IMR-90 (cell line): ENCODE data around the gene EID3. TPM values are rescaled to one million over a fixed set of nuclear protein-coding genes. Genes with fewer than 3 reads are reported as not detected.

ENCODE experiments used
- ATAC-seq: fragments of 200-7000 bp; cut with Tn5 transposase; 2 replicates; pipeline ENCODE4 v1.9.1; 2020; ENCODE audit warnings: low read depth, mild to moderate bottlenecking, moderate library complexity
- BruUV-seq: library from RNA; stranded (reverse); fragments of 400-500 nt; replicated peaks from 2 replicates; lab custom pipeline; 2021; lab: Mats Ljungman, UMichigan
- CTCF ChIA-PET: fragments of 300-600 bp; formaldehyde crosslinking; extraction: SDS; loops from one replicate; lab custom pipeline; 2021; ENCODE audit warnings: antibody characterized with exemption; lab: Yijun Ruan, JAX
- POLR2A ChIA-PET: fragments of 300-600 bp; sonication (Branson Sonifier 250); formaldehyde crosslinking; loops from one replicate; lab custom pipeline; 2022; ENCODE audit warnings: antibody characterized with exemption; ENCODE audit not compliant: unreplicated experiment; lab: Charles Lee
- DNase-seq: peaks from one replicate; pipeline ENCODE4 v3.0.0; 2013
- H2AFZ ChIP-seq: replicated peaks from 2 replicates; pipeline ENCODE3; 2013; ENCODE audit warnings: low read length, mild to moderate bottlenecking; ENCODE audit not compliant: poor library complexity
- H2AK5ac ChIP-seq: 2 replicates; pipeline ENCODE4 v1.6.1; 2013; ENCODE audit warnings: low read depth, low read length, inconsistent platforms
- H2AK9ac ChIP-seq: replicated peaks from 2 replicates; pipeline ENCODE3; 2013; ENCODE audit warnings: mild to moderate bottlenecking, low read depth, low read length, moderate library complexity; ENCODE audit not compliant: poor library complexity
- H2BK120ac ChIP-seq: 2 replicates; pipeline ENCODE4 v1.6.1; 2013; ENCODE audit warnings: low read depth, low read length, inconsistent platforms
- H2BK15ac ChIP-seq: 3 replicates; pipeline ENCODE4 v1.6.1; 2013; ENCODE audit warnings: low read depth, low read length, inconsistent platforms
- H2BK20ac ChIP-seq: 2 replicates; pipeline ENCODE4 v1.6.1; 2013; ENCODE audit warnings: low read depth, mild to moderate bottlenecking, inconsistent platforms, low read length, moderate library complexity
- H2BK5ac ChIP-seq: 2 replicates; pipeline ENCODE4 v1.6.1; 2013; ENCODE audit warnings: mild to moderate bottlenecking, low read depth, low read length, inconsistent platforms; ENCODE audit not compliant: poor library complexity, severe bottlenecking
- H3K14ac ChIP-seq: replicated peaks from 2 replicates; pipeline ENCODE4 v1.6.1; 2013; ENCODE audit warnings: low read depth, low read length, inconsistent platforms
- H3K18ac ChIP-seq: 2 replicates; pipeline ENCODE4 v1.6.1; 2013; ENCODE audit warnings: low read depth, low read length, control low read depth
- H3K23ac ChIP-seq: 2 replicates; pipeline ENCODE4 v1.6.1; 2013; ENCODE audit warnings: low read depth, low read length, inconsistent platforms
- H3K27ac ChIP-seq: 2 replicates; pipeline ENCODE4 v1.5.1; 2013; ENCODE audit warnings: mild to moderate bottlenecking, control low read depth, low read length; ENCODE audit not compliant: insufficient read depth
- H3K27me3 ChIP-seq: 2 replicates; pipeline ENCODE4 v1.6.1; 2013; ENCODE audit warnings: low read length; ENCODE audit not compliant: control insufficient read depth, insufficient read depth
- H3K36me3 ChIP-seq: 2 replicates; pipeline ENCODE4 v1.6.1; 2013; ENCODE audit warnings: low read length, mixed read lengths; ENCODE audit not compliant: control insufficient read depth, insufficient read depth
- H3K4ac ChIP-seq: 2 replicates; pipeline ENCODE4 v1.6.1; 2013; ENCODE audit warnings: low read depth, low read length, inconsistent platforms
- H3K4me1 ChIP-seq: 2 replicates; pipeline ENCODE4 v1.6.1; 2013; ENCODE audit warnings: low read length, mixed read lengths; ENCODE audit not compliant: control insufficient read depth, insufficient read depth
- H3K4me2 ChIP-seq: 2 replicates; pipeline ENCODE4 v1.6.1; 2013; ENCODE audit warnings: low read depth, mild to moderate bottlenecking, control low read depth, low read length, moderate library complexity
- H3K4me3 ChIP-seq: 2 replicates; pipeline ENCODE4 v1.5.1; 2013; ENCODE audit warnings: low read depth, mild to moderate bottlenecking, control low read depth, low read length, moderate library complexity; ENCODE audit not compliant: insufficient read depth
- H3K56ac ChIP-seq: 2 replicates; pipeline ENCODE4 v1.6.1; 2013; ENCODE audit warnings: low read length, inconsistent platforms; ENCODE audit not compliant: insufficient read depth; ENCODE audit errors: extremely low read depth
- H3K79me1 ChIP-seq, 2 experiments: 2 replicates each; pipeline ENCODE4 v1.6.1; 2013; ENCODE audit warnings: low read length in 2 of 2, inconsistent platforms in 1 of 2, low read depth in 1 of 2
- H3K9ac ChIP-seq: 2 replicates; pipeline ENCODE4 v1.6.1; 2013; ENCODE audit warnings: low read depth, low read length, control low read depth
- H3K9me1 ChIP-seq: 2 replicates; pipeline ENCODE4 v1.6.1; 2013; ENCODE audit warnings: low read length, inconsistent platforms; ENCODE audit not compliant: insufficient read depth
- H3K9me3 ChIP-seq: 2 replicates; pipeline ENCODE4 v1.6.1; 2013; ENCODE audit warnings: low read length; ENCODE audit not compliant: control insufficient read depth, insufficient read depth
- H4K20me1 ChIP-seq: 2 replicates; pipeline ENCODE4 v1.6.1; 2013; ENCODE audit warnings: low read length, inconsistent platforms; ENCODE audit not compliant: insufficient read depth
- H4K5ac ChIP-seq: 2 replicates; pipeline ENCODE4 v1.6.1; 2013; ENCODE audit warnings: mild to moderate bottlenecking, low read depth, low read length, control low read depth
- H4K8ac ChIP-seq, 2 experiments: 2 replicates each; pipeline ENCODE4 v1.6.1; 2013; ENCODE audit warnings: low read depth in 2 of 2, low read length in 2 of 2, control low read depth in 1 of 2, inconsistent platforms in 1 of 2
- H4K91ac ChIP-seq: 2 replicates; pipeline ENCODE4 v1.6.1; 2013; ENCODE audit warnings: low read depth, low read length, inconsistent platforms; ENCODE audit not compliant: insufficient read depth
- CEBPB ChIP-seq: IDR thresholded peaks from 2 replicates; pipeline ENCODE4 v1.6.1; 2012; ENCODE audit warnings: low read depth, low read length, improper control_type of control experiment
- CHD1 ChIP-seq: IDR thresholded peaks from 2 replicates; pipeline ENCODE4 v1.6.1; 2012; ENCODE audit warnings: low read depth, low read length, improper control_type of control experiment
- NFE2L2 ChIP-seq: fragments of 150-350 bp; IDR thresholded peaks from 2 replicates; pipeline ENCODE4 v1.6.1; 2016; ENCODE audit warnings: low read depth, mild to moderate bottlenecking, low read length
- POLR2A ChIP-seq: IDR thresholded peaks from 2 replicates; pipeline ENCODE4 v1.6.1; 2012; ENCODE audit warnings: mild to moderate bottlenecking, low read depth, low read length
- SMC3 ChIP-seq: fragments of 150-350 bp; IDR thresholded peaks from 2 replicates; pipeline ENCODE4 v1.6.1; 2016; ENCODE audit warnings: low read depth, mild to moderate bottlenecking, antibody characterized with exemption, low read length, moderate library complexity
- dilution Hi-C: fragments of 300-500 bp; cut with HindIII; formaldehyde crosslinking; loops from one replicate; pipeline ENCODE4 v1.14.3; 2018; ENCODE audit warnings: low sequenced_read_pairs; ENCODE audit not compliant: unreplicated experiment
- in situ Hi-C: fragments of 300-500 bp; cut with MboI; formaldehyde crosslinking; loops from 3 replicates; pipeline ENCODE4 v1.14.3; 2019; ENCODE audit warnings: low sequenced_read_pairs, inconsistent platforms, mixed read lengths
- intact Hi-C: fragments of 100-400 bp; cut with micrococcal nuclease; formaldehyde crosslinking; loops from 2 replicates; pipeline ENCODE4 v1.10.0; 2022
- polyA plus RNA-seq, 3 experiments: library from polyadenylated mRNA; depleted of rRNA; stranded (reverse); fragments of >200 nt; gene quantifications; 2 replicates each; pipeline ENCODE4 v1.2.3, GENCODE V29; 2012; ENCODE audit warnings: low replicate concordance in 1 of 3
- total RNA-seq: library from RNA; depleted of rRNA; stranded (reverse); fragments of >200 nt; gene quantifications from 2 replicates; pipeline ENCODE4 v1.2.3, GENCODE V29; 2012
- TF ChIP-seq, protein P1 (sequence below): fragments of 150-350 bp; IDR thresholded peaks from 2 replicates; pipeline ENCODE4 v1.6.1; 2017; ENCODE audit warnings: mild to moderate bottlenecking, antibody characterized with exemption, low read length, low read depth

The EID3 gene
- total and polyA plus RNA-seq, 2 of the 4 experiments (the other 2 are of a cell fraction) = 2.2 to 4.1 TPM

DNA sequence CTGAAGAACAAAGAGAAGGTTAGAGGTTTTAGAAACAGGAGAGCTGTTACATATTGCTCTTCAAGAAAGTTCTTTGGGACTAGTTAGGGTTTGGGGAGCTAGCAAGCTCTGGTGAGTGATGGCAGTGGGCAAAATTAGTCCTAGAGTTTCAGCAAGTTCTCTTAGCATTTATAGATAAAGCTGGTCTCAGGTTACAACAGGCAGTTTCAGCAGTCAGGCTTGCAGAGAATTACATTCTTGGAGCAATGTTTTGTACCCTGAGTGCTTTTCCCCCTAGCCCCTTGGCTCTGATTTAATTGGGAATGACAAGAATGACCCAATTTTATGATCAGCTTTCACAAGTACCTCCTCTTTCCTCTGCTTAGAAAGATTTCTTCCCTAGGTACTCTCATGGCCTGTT lies 21.4 kb upstream of the EID3 start:
- peaks cover 19% of the 10 kb centered on the region for H3K4me1 ChIP-seq

More for the DNA sequence above, 21.4 kb upstream of the EID3 start:
- POLR2A ChIA-PET = no interaction called here
- CTCF ChIA-PET = interaction anchor here (0.6 kb wide), 1 partner anchor 68 kb away, joined by 12 read pairs; no protein-coding TSS in a partner anchor
- Histone ChIP-seq H4K91ac (peak overlapping the region; percentile 97), H3K9me1 (0 out of 2 replicates have a peak, but pooled peaks cover 5% of the 10 kb centered on the region), H3K9me3 (no peaks in the 10 kb centered on the region; the same call in 1 of the 2 replicates), H4K5ac (peak overlapping the region; percentile 98), H3K27ac (peak overlapping the region; percentile 90; the same call in 1 of the 2 replicates), H3K4me2 (no peak overlapping the region; the same call in 1 of the 2 replicates), H3K23ac (peak overlapping the region; percentile 89; the same call in 1 of the 2 replicates), H3K14ac (peak overlapping the region; percentile 88), H3K4ac (peak overlapping the region; percentile 93), H2BK120ac (peak overlapping the region; percentile 98), H2AK9ac (no peak overlapping the region), H3K18ac (peak overlapping the region; percentile 99; the same call in 1 of the 2 replicates), H3K36me3 (no peaks in the 10 kb centered on the region), H2BK15ac (peak overlapping the region; percentile 82), H4K20me1 (peaks cover 2% of the 10 kb centered on the region; the same call in 1 of the 2 replicates), H3K79me1 (peaks cover 6 to 33% of the 10 kb centered on the region in 2 experiments; a peak in 3 of 4 replicates), H4K8ac (peak overlapping the region; percentile 60 to 92), H3K9ac (peak overlapping the region; percentile 40), H2AFZ (peak overlapping the region; percentile 12), H2AK5ac (peak overlapping the region; percentile 74), H3K56ac (peak overlapping the region; percentile 76; the same call in 1 of the 2 replicates), H2BK20ac (peak overlapping the region; percentile 98), H3K4me3 (no peak overlapping the region), H3K27me3 (no peaks in the 10 kb centered on the region), H2BK5ac (peak overlapping the region; percentile 99)
- intact Hi-C loops = loop anchor here (10.0 kb wide), 1 partner anchor 317 kb away; the partner anchor contains the start of gene TDG
- peak; percentile 8; the same call in 1 of the 2 replicates for ATAC-seq
- BruUV-seq = no TSS peak
- DNase-seq = peak; percentile 68
- TF ChIP-seq SMC3 = no peak
- TF ChIP-seq POLR2A = no peak
- no peak for TF ChIP-seq CEBPB
- TF ChIP-seq, protein P1, sequence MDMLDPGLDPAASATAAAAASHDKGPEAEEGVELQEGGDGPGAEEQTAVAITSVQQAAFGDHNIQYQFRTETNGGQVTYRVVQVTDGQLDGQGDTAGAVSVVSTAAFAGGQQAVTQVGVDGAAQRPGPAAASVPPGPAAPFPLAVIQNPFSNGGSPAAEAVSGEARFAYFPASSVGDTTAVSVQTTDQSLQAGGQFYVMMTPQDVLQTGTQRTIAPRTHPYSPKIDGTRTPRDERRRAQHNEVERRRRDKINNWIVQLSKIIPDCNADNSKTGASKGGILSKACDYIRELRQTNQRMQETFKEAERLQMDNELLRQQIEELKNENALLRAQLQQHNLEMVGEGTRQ = no peak
- no peak for TF ChIP-seq NFE2L2
- TF ChIP-seq CHD1 = no peak
- in situ Hi-C loops = no loop called here
- dilution Hi-C loops = no loop called here
